GM23248 (cell line): ENCODE results near the gene SLC6A7. TPM values are rescaled to one million over a fixed set of nuclear protein-coding genes. Genes with fewer than 3 reads are reported as not detected.

Source experiments
- DNase-seq: peaks from one replicate; pipeline ENCODE4 v3.0.0-alpha.2; 2015
- H2AFZ ChIP-seq: fragments of 200-600 bp; sonication (generic); 2 replicates; pipeline ENCODE4 v1.6.1; 2016; ENCODE audit warnings: antibody characterized with exemption
- H3F3A ChIP-seq: fragments of 200-600 bp; sonication (generic); 2 replicates; pipeline ENCODE4 v1.6.1; 2016; ENCODE audit warnings: mild to moderate bottlenecking, antibody characterized with exemption, mixed run types; ENCODE audit not compliant: insufficient read depth
- H3K27ac ChIP-seq: fragments of 200-600 bp; sonication (generic); 2 replicates; pipeline ENCODE4 v1.5.1; 2016; ENCODE audit warnings: mild to moderate bottlenecking
- H3K27me3 ChIP-seq: fragments of 200-600 bp; sonication (generic); replicated peaks from 2 replicates; pipeline ENCODE4 v1.6.1; 2016; ENCODE audit warnings: mild to moderate bottlenecking; ENCODE audit not compliant: insufficient read depth
- H3K36me3 ChIP-seq: fragments of 200-600 bp; sonication (generic); 2 replicates; pipeline ENCODE4 v1.6.1; 2016; ENCODE audit warnings: low read depth, mild to moderate bottlenecking
- H3K4me1 ChIP-seq: fragments of 200-600 bp; sonication (generic); 2 replicates; pipeline ENCODE4 v1.6.1; 2016; ENCODE audit warnings: mild to moderate bottlenecking; ENCODE audit not compliant: insufficient read depth
- H3K4me2 ChIP-seq: fragments of 200-600 bp; sonication (generic); one replicate; pipeline ENCODE4 v1.6.1; 2016; ENCODE audit warnings: mild to moderate bottlenecking; ENCODE audit not compliant: unreplicated experiment
- H3K4me3 ChIP-seq: fragments of 200-600 bp; sonication (generic); 2 replicates; pipeline ENCODE4 v1.5.1; 2016; ENCODE audit warnings: mild to moderate bottlenecking
- H3K79me2 ChIP-seq: fragments of 200-600 bp; sonication (generic); 2 replicates; pipeline ENCODE4 v1.6.1; 2016; ENCODE audit warnings: mild to moderate bottlenecking; ENCODE audit not compliant: insufficient read depth
- H3K9ac ChIP-seq: fragments of 200-600 bp; sonication (generic); 2 replicates; pipeline ENCODE4 v1.6.1; 2016; ENCODE audit warnings: mild to moderate bottlenecking
- H3K9me2 ChIP-seq: fragments of 200-600 bp; sonication (generic); 2 replicates; pipeline ENCODE4 v1.6.1; 2016; ENCODE audit warnings: mixed run types, mild to moderate bottlenecking, moderate library complexity; ENCODE audit not compliant: insufficient read depth
- H3K9me3 ChIP-seq: fragments of 200-600 bp; sonication (generic); one replicate; pipeline ENCODE4 v1.6.1; 2017; ENCODE audit warnings: low read depth
- H4K20me1 ChIP-seq: fragments of 200-600 bp; sonication (generic); 2 replicates; pipeline ENCODE4 v1.6.0; 2016; ENCODE audit not compliant: insufficient read depth
- EZH2 ChIP-seq: fragments of 200-600 bp; sonication (generic); IDR thresholded peaks from 2 replicates; pipeline ENCODE4 v1.6.1; 2018; ENCODE audit warnings: antibody characterized with exemption, mild to moderate bottlenecking; ENCODE audit not compliant: insufficient read depth, poor library complexity, severe bottlenecking
- EZH2phosphoT487 ChIP-seq: fragments of 200-600 bp; sonication (generic); IDR thresholded peaks from 2 replicates; pipeline ENCODE4 v1.6.1; 2018; ENCODE audit warnings: antibody characterized with exemption, moderate library complexity, mild to moderate bottlenecking, low read depth; ENCODE audit not compliant: insufficient read depth
- WGBS, 2 experiments: methylation state at CpG; one replicate each; pipeline ENCODE4 v1.1.6; 2015 to 2017; ENCODE audit warnings: low lambda C conversion rate in 2 of 2, low coverage in 1 of 2; ENCODE audit errors: missing lambda C conversion rate in 2 of 2; 5-methylcytosine and 5-hydroxymethylcytosine counted together
- in situ Hi-C: fragments of 300-500 bp; cut with MboI; formaldehyde crosslinking; loops from 2 replicates; pipeline ENCODE4 v1.15.0; 2020
- polyA plus RNA-seq: library from polyadenylated mRNA; unstranded; fragments of >200 nt; fragmentation: Nextera tagmentation; extraction: Ambion mirVana; gene quantifications from 2 replicates; pipeline ENCODE4 v1.2.1, GENCODE V29; 2016
- total RNA-seq: library from RNA; depleted of rRNA; stranded (reverse); fragments of >200 nt; shearing (Covaris generic); gene quantifications from 2 replicates; pipeline ENCODE4 v1.2.3, GENCODE V29; 2014

SLC6A7 gene
- total and polyA plus RNA-seq, 2 experiments from 2014 or later, result not detected

- peaks cover 33% of the 10 kb centered on the region for H3K79me2 ChIP-seq
- DNase-seq, result no peak
- no peak overlapping the region for H3K4me3 ChIP-seq
- H3K27ac ChIP-seq, result 0 out of 2 replicates have a peak overlapping the region, but pooled peaks have one; percentile 92
- H3K9me3 ChIP-seq, result no peaks in the 10 kb centered on the region
- H3K4me1 ChIP-seq, result peaks cover 61% of the 10 kb centered on the region
- peaks cover 73% of the 10 kb centered on the region for H3F3A ChIP-seq
- H3K9ac ChIP-seq, result no peak overlapping the region
- no peaks in the 10 kb centered on the region for H3K36me3 ChIP-seq
- H3K4me2 ChIP-seq, result no peak overlapping the region
- in situ Hi-C loops, result no loop called here
- no peaks in the 10 kb centered on the region for H3K9me2 ChIP-seq
- WGBS, 2 experiments, result 49 to 54% methylated on average over 3 of the region's 3 CpGs
- TF ChIP-seq EZH2phosphoT487 (no peak), EZH2 (no peak)
- H3K27me3 ChIP-seq, result no peaks in the 10 kb centered on the region
- peaks cover 3% of the 10 kb centered on the region; the same call in 1 of the 2 replicates for H4K20me1 ChIP-seq
- H2AFZ ChIP-seq, result no peak overlapping the region
These were observed 32.7 kb upstream of the SLC6A7 start for GRCh38 chr5:150157168-150157567.

GRCh38 chr5:150158170-150158949 is 31.5 kb upstream of the SLC6A7 start:
- Histone ChIP-seq H3K4me1 (peaks cover 50% of the 10 kb centered on the region), H3F3A (peaks cover 66% of the 10 kb centered on the region), H3K79me2 (peaks cover 21% of the 10 kb centered on the region), H3K36me3 (no peaks in the 10 kb centered on the region), H3K9me3 (no peaks in the 10 kb centered on the region), H3K9me2 (no peaks in the 10 kb centered on the region), H3K27me3 (no peaks in the 10 kb centered on the region), H3K4me2 (peak overlapping the region; percentile 59), H3K9ac (peak overlapping the region; percentile 72; the same call in 1 of the 2 replicates), H2AFZ (peak overlapping the region; percentile 44), H3K27ac (peak overlapping the region; percentile 92), H4K20me1 (no peaks in the 10 kb centered on the region), H3K4me3 (0 out of 2 replicates have a peak overlapping the region, but pooled peaks have one; percentile 9)
- TF ChIP-seq EZH2, result no peak
- TF ChIP-seq EZH2phosphoT487, result no peak
- 5 to 6% methylated on average over 12 of the region's 12 CpGs for WGBS, 2 experiments
- DNase-seq, result peak; percentile 79
- in situ Hi-C loops, result no loop called here

DNA sequence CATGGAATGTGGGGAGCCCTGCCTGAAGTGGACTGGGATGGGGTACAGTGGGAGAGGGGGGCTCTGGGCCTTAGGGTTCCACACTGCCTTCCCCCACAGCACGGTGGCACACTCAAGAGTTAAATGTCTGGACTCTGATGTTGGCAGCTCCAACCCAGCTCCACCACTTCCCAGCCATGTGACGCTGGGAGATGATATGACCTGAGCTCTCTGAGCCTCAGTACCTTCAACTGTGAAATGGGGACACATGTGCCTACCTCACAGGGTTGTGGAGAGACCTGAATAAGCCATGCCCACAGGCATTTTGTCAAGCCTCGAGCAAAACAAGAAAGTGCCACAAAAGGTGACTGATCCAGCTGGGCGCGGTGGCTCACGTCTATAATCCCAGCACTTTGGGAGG is 30.8 kb upstream of the SLC6A7 start:
- DNase-seq, result no peak
- peak overlapping the region; percentile 59 for H3K4me2 ChIP-seq
- H3K27me3 ChIP-seq, result no peaks in the 10 kb centered on the region
- H3K27ac ChIP-seq, result peak overlapping the region; percentile 92
- 61 to 70% methylated on average over 6 of the region's 6 CpGs for WGBS, 2 experiments
- in situ Hi-C loops, result no loop called here
- H3K4me3 ChIP-seq, result 0 out of 2 replicates have a peak overlapping the region, but pooled peaks have one; percentile 9
- no peaks in the 10 kb centered on the region for H3K9me2 ChIP-seq
- peaks cover 49% of the 10 kb centered on the region for H3K4me1 ChIP-seq
- no peaks in the 10 kb centered on the region for H3K36me3 ChIP-seq
- TF ChIP-seq EZH2phosphoT487 (no peak), EZH2 (no peak)
- H3K79me2 ChIP-seq, result peaks cover 14% of the 10 kb centered on the region
- H2AFZ ChIP-seq, result no peak overlapping the region
- H3K9me3 ChIP-seq, result no peaks in the 10 kb centered on the region
- peak overlapping the region; percentile 72; the same call in 1 of the 2 replicates for H3K9ac ChIP-seq
- H3F3A ChIP-seq, result peaks cover 60% of the 10 kb centered on the region
- no peaks in the 10 kb centered on the region for H4K20me1 ChIP-seq

- WGBS, 2 experiments, result 0 to 1% methylated on average over 9 of the region's 9 CpGs
- no peaks in the 10 kb centered on the region for H3K27me3 ChIP-seq
- H3K9me2 ChIP-seq, result no peaks in the 10 kb centered on the region
- H3F3A ChIP-seq, result peaks cover 52% of the 10 kb centered on the region
- DNase-seq, result peak; percentile 89
- peak overlapping the region; percentile 83 for H2AFZ ChIP-seq
- no peak overlapping the region for H3K4me3 ChIP-seq
- H3K4me1 ChIP-seq, result peaks cover 52% of the 10 kb centered on the region
- H3K9me3 ChIP-seq, result no peaks in the 10 kb centered on the region
- in situ Hi-C loops, result no loop called here
- TF ChIP-seq EZH2 (no peak), EZH2phosphoT487 (no peak)
- peak overlapping the region; percentile 59 for H3K4me2 ChIP-seq
- H3K27ac ChIP-seq, result peak overlapping the region; percentile 92
- peaks cover 7% of the 10 kb centered on the region for H3K79me2 ChIP-seq
- no peaks in the 10 kb centered on the region for H3K36me3 ChIP-seq
- peak overlapping the region; percentile 72 for H3K9ac ChIP-seq
- no peaks in the 10 kb centered on the region for H4K20me1 ChIP-seq
These were observed 30.1 kb upstream of the SLC6A7 start for GRCh38 chr5:150159741-150160179.
